GM12891 (cell line): ENCODE data around the gene LOXL1.

Source experiments
- PAX5 ChIP-seq: IDR thresholded peaks from 2 replicates; pipeline ENCODE4 v1.6.1; 2011; ENCODE audit warnings: low read length, moderate library complexity, mild to moderate bottlenecking; ENCODE audit not compliant: insufficient read depth, severe bottlenecking
- POLR2A ChIP-seq: IDR thresholded peaks from 2 replicates; pipeline ENCODE4 v1.6.1; 2011; ENCODE audit warnings: low read depth, low read length, control low read depth
- POLR2AphosphoS5 ChIP-seq: IDR thresholded peaks from 2 replicates; pipeline ENCODE4 v1.6.1; 2011; ENCODE audit warnings: low read depth, low read length, control low read depth
- POU2F2 ChIP-seq: IDR thresholded peaks from 2 replicates; pipeline ENCODE4 v1.6.1; 2011; ENCODE audit warnings: low read depth, mild to moderate bottlenecking, control low read depth, low read length, moderate library complexity
- SPI1 ChIP-seq: IDR thresholded peaks from 2 replicates; pipeline ENCODE4 v1.6.1; 2011; ENCODE audit warnings: low read depth, low read length, control low read depth
- TAF1 ChIP-seq: IDR thresholded peaks from 2 replicates; pipeline ENCODE4 v1.6.1; 2011; ENCODE audit warnings: low read depth, low read length, control low read depth

DNA sequence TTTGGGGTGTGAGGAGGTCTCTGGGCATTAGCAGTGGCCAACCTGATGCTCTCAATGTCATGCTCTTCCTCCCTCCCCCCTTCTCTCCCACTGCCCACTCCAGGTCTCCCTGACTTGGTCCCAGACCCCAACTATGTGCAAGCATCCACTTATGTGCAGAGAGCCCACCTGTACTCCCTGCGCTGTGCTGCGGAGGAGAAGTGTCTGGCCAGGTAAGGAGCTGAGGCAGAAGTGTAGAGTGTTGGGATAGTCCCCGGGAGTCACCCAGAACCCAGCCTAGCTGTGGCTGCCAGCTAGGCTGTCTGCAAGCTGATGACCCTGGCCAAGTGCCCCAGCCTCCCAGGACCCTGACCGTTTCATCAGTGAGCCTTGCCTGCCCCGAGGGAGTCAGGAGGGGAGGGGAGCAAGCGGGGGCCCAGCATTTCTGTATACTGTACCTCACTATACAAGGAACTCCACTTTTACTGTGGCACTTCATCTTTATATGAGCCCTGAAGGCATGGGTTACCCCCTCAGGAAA is 16.5 kb downstream of the LOXL1 start:
- TF ChIP-seq POLR2A (no peak), POLR2AphosphoS5 (no peak), POU2F2 (no peak), SPI1 (no peak), PAX5 (no peak), TAF1 (no peak)
